ENCODE results near the gene RAB3B.

RAB3B gene

DNA sequence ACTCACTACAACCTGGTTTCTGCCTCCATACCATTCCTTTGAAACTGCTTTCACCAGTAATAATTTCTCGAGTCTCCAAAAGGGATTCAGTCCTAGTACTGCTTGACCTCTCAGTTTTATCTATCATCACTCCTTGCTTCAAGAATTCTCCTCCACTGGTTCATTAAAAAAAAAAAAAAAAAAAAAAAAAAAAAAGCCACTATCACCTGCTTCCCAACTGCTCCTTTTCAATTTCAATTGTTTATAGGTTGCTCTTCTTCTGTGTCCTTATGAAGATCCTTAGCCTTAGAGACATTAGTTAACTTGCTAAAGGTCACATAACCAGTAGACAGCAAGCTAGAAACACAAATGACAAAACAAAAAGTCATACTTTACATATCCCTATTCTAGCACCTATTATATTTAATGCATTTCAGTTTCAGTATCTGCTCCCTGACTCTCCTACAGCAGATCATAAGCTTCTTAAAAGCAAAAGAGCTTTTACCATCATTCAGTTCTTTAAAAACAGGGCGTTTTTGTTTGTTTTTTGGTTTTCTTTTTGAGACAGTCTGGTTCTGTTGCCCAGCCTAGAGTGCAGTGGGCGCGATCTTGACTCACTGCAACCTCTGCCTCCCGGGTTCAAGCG lies 119.0 kb downstream of the RAB3B start:
- no peak for DNase-seq (ENCODE audit: low spot score)

GRCh38 chr1:51870603-51871350 lies 119.7 kb downstream of the RAB3B start:
- no peak for DNase-seq (ENCODE audit: low spot score)

DNA sequence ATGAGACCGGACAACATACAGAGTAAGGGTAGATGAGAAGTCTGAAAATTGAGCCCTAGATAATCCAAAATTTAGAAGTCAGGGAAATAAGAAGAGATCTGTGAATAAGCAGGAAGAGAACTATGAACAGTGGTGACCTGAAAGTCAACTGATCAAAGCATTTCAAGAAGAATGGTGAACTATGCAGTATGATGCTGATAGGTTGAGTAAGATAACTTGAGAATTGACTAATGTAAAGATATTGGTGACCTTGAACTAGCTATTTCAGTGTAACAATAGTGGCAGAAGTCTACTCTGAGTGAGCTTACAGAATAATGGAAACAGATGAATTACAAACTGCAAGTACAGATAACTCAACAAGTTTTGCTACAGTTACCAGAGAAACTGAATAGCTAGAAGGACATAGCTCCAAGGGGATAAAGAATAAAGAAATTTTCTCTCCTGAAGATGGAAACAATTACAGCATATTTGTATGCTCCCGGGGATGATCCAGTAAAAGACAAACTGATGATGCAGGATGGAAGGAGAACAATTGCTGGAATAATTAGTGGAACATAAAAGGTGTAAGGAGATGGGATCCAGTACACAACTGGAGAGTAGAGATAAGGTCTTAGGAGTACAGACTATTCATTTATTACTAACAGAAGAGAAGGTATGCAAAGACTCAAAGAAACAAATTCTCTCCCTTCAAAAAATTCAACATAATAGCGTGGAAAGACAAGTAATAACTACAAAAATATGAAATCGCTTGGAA lies 122.8 kb downstream of the RAB3B start:
- no peak for DNase-seq (ENCODE audit: low spot score)

GRCh38 chr1:51863384-51863783 lies 127.1 kb downstream of the RAB3B start:
- DNase-seq (ENCODE audit: low spot score): no peak

DNA sequence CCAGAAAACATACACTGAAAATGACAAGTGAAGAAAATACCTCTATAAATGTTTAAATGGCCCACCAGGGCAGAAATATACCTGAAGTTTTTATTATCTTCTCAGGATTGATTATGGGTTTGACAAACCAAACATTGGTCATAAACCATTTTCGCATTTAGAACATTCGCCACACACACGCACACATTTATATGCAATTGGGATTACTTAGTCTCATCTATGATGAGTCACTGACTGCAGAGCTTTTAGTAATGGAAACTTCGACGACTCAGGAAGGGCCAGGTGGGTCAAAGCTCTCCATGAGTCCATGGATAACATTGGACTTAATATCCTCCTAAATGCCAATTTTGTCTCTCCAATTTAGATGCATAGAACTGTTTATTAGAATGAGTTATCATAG lies 128.8 kb downstream of the RAB3B start:
- no peak for DNase-seq (ENCODE audit: low spot score)

GRCh38 chr1:51859735-51860134 lies 130.8 kb downstream of the RAB3B start:
- no peak for DNase-seq (ENCODE audit: low spot score)

GRCh38 chr1:51859333-51859732 lies 131.2 kb downstream of the RAB3B start:
- DNase-seq (ENCODE audit: low spot score): no peak

- DNase-seq (ENCODE audit: low spot score): no peak
These were observed 131.6 kb downstream of the RAB3B start for GRCh38 chr1:51858892-51859291.
